HepG2 (cell line): Measurements from ENCODE around the gene ASF1B. TPM values are rescaled to one million over a fixed set of nuclear protein-coding genes. Genes with fewer than 3 reads are reported as not detected.
A peak's percentile ranks its signal among the peaks of the same experiment; 100 is the strongest.

Experiments used
- ATAC-seq: fragments of 200-7000 bp; cut with Tn5 transposase; 3 replicates; pipeline ENCODE4 v1.9.1; 2020; ENCODE audit warnings: mild to moderate bottlenecking, moderate library complexity
- BruUV-seq: library from RNA; stranded (reverse); fragments of 400-500 nt; replicated peaks from 2 replicates; lab custom pipeline; 2021; lab: Mats Ljungman, UMichigan
- CTCF ChIA-PET: fragments of 300-600 bp; formaldehyde crosslinking; extraction: SDS; loops from one replicate; lab custom pipeline; 2021; ENCODE audit warnings: low total read pairs, inconsistent platforms, low intra/inter-chr PET ratio; lab: Yijun Ruan, JAX
- POLR2A ChIA-PET: fragments of 350-600 bp; sonication (Branson Sonifier 250); formaldehyde crosslinking; loops from one replicate; lab custom pipeline; 2020; ENCODE audit warnings: antibody characterized with exemption, inconsistent platforms; lab: Yijun Ruan, JAX
- DNase-seq: peaks from one replicate; pipeline ENCODE4 v3.0.0-alpha.2; 2015; ENCODE audit warnings: low spot score
- FAIRE-seq: peaks from 3 replicates; lab custom pipeline; 2011; peaks lifted over from hg19 to GRCh38; lab: Jason Lieb, UNC
- H2AFZ ChIP-seq: one replicate; pipeline ENCODE4 v1.6.1; 2011; ENCODE audit warnings: low read length, inconsistent platforms
- H3K27ac ChIP-seq: fragments of 300-600 bp; 3 replicates; pipeline ENCODE4 v1.8.0; 2011; ENCODE audit warnings: mixed run types, mild to moderate bottlenecking, mixed read lengths, low read length, inconsistent platforms; ENCODE audit not compliant: insufficient read depth; ENCODE audit errors: extremely low read length
- H3K27me3 ChIP-seq, 2 experiments: fragments of 200-600 bp in 1 of 2; 2 replicates in 1 of 2; 3 replicates in 1 of 2; pipeline versions ENCODE4 v1.6.0 to v1.8.0; 2011; ENCODE audit warnings: low read length in 2 of 2, mild to moderate bottlenecking in 2 of 2, moderate library complexity in 2 of 2, inconsistent platforms in 1 of 2; ENCODE audit not compliant: insufficient read depth in 2 of 2, control insufficient read depth in 1 of 2
- H3K36me3 ChIP-seq, 2 experiments: fragments of 200-600 bp in 1 of 2; replicated peaks in 1 of 2; 2 replicates in 1 of 2; 3 replicates in 1 of 2; pipeline versions ENCODE4 v1.5.1 to v1.8.0; 2011; ENCODE audit warnings: low read length in 2 of 2, inconsistent platforms in 1 of 2; ENCODE audit not compliant: insufficient read depth in 2 of 2, control insufficient read depth in 1 of 2
- H3K4me1 ChIP-seq: 2 replicates; pipeline ENCODE4 v1.5.1; 2012; ENCODE audit warnings: low read length, inconsistent platforms; ENCODE audit not compliant: insufficient read depth
- H3K4me2 ChIP-seq: 2 replicates; pipeline ENCODE4 v1.6.0; 2011; ENCODE audit warnings: low read depth, low read length, inconsistent platforms
- H3K4me3 ChIP-seq, 3 experiments: fragments of 200-600 bp in 1 of 3; sonication (generic), shearing (Covaris generic) in 1 of 3; replicated peaks in 1 of 3; 2 replicates each; pipeline ENCODE4 v1.5.1; 2011 to 2016; ENCODE audit warnings: low read length in 3 of 3, inconsistent platforms in 2 of 3, low read depth in 2 of 3, mild to moderate bottlenecking in 2 of 3, control low read depth in 1 of 3, mixed read lengths in 1 of 3; ENCODE audit not compliant: insufficient read depth in 1 of 3
- H3K79me2 ChIP-seq: one replicate; pipeline ENCODE4 v1.6.1; 2011; ENCODE audit warnings: low read length, inconsistent platforms; ENCODE audit not compliant: insufficient read depth
- H3K9ac ChIP-seq: 2 replicates; pipeline ENCODE4 v1.6.0; 2011; ENCODE audit warnings: mild to moderate bottlenecking, low read depth, low read length, inconsistent platforms; ENCODE audit not compliant: insufficient read depth
- H3K9me3 ChIP-seq: 2 replicates; pipeline ENCODE4 v1.5.1; 2012; ENCODE audit warnings: mild to moderate bottlenecking, low read length
- H4K20me1 ChIP-seq: 2 replicates; pipeline ENCODE4 v1.6.0; 2011; ENCODE audit warnings: inconsistent platforms, mild to moderate bottlenecking, low read length, moderate library complexity; ENCODE audit not compliant: insufficient read depth
- ADNP ChIP-seq: sonication (generic); formaldehyde crosslinking; IDR thresholded peaks from 2 replicates; pipeline ENCODE4 v1.4.0; 2020; ENCODE audit warnings: missing genetic modification reagents
- AGO2 ChIP-seq: fragments of 200-400 bp; formaldehyde crosslinking; optimal IDR thresholded peaks from 2 replicates; pipeline ENCODE3; 2017; ENCODE audit warnings: mild to moderate bottlenecking, low read depth, low read length, moderate library complexity
- HDAC1 ChIP-seq: sonication (generic); formaldehyde crosslinking; IDR thresholded peaks from 2 replicates; pipeline ENCODE4 v1.5.1; 2020; ENCODE audit warnings: mild to moderate bottlenecking, missing genetic modification reagents
- IRF2 ChIP-seq: IDR thresholded peaks from 2 replicates; pipeline ENCODE4 v1.6.1; 2018; ENCODE audit warnings: missing genetic modification reagents, missing compliant biosample characterization
- KDM1A ChIP-seq: IDR thresholded peaks from 2 replicates; pipeline ENCODE4 v1.6.1; 2016; ENCODE audit warnings: missing compliant biosample characterization
- SP1 ChIP-seq, 2 experiments: fragments of 450-650 bp in 1 of 2; sonication (generic) in 1 of 2; formaldehyde crosslinking in 1 of 2; IDR thresholded peaks; 2 replicates each; pipeline versions ENCODE4 v1.4.0 to v1.6.1; 2016 to 2020; ENCODE audit warnings: missing genetic modification reagents in 1 of 2
- XRCC5 ChIP-seq: fragments of 200-400 bp; formaldehyde crosslinking; optimal IDR thresholded peaks from 2 replicates; pipeline ENCODE3; 2017; ENCODE audit warnings: mild to moderate bottlenecking, low read length
- ZMYM2 ChIP-seq: sonication (generic); formaldehyde crosslinking; IDR thresholded peaks from 2 replicates; pipeline ENCODE4 v1.8.0; 2022; ENCODE audit warnings: mild to moderate bottlenecking, missing genetic modification reagents
- ZNF790 ChIP-seq: sonication (generic); formaldehyde crosslinking; IDR thresholded peaks from 2 replicates; pipeline ENCODE4 v1.8.0; 2022; ENCODE audit warnings: missing genetic modification reagents, mild to moderate bottlenecking, borderline replicate concordance
- WGBS: methylation state at CpG from one replicate; pipeline ENCODE4 v1.1.6; 2017; ENCODE audit warnings: low lambda C conversion rate; 5-methylcytosine and 5-hydroxymethylcytosine counted together
- in situ Hi-C: cut with HindIII; loops from 2 replicates; pipeline ENCODE4 v1.10.0; 2017; ENCODE audit warnings: low pct_unique_long_range_greater_than_20kb; ENCODE audit not compliant: extremely low pct_ligation_motif_present
- intact Hi-C: fragments of 100-400 bp; cut with micrococcal nuclease; formaldehyde crosslinking; loops from one replicate; pipeline ENCODE4 v1.10.0; 2022; ENCODE audit not compliant: unreplicated experiment
- polyA plus RNA-seq, 8 experiments: library from polyadenylated mRNA; depleted of rRNA in 3 of 8; stranded (reverse) in 7 of 8; unstranded in 1 of 8; fragments of >200 nt; fragmentation: Illumina TruSeq in 4 of 8; extraction: Trizol in 4 of 8; gene quantifications; 2 replicates each; pipeline versions ENCODE4 v1.2.1 to v1.2.3, GENCODE V29; 2011 to 2016; ENCODE audit warnings: low read depth in 4 of 8, missing spikeins in 1 of 8, mixed read lengths in 1 of 8; ENCODE audit not compliant: insufficient read depth in 1 of 8
- total RNA-seq, 5 experiments: library from RNA; depleted of rRNA; stranded (reverse); fragments of >200 nt; fragmentation: Illumina TruSeq; extraction: Trizol; gene quantifications; 2 replicates each; pipeline ENCODE4 v1.2.3, GENCODE V29; 2016; ENCODE audit warnings: low read depth in 1 of 5
- TF ChIP-seq, protein P1 (sequence below): IDR thresholded peaks from 2 replicates; pipeline ENCODE4 v1.6.1; 2016; ENCODE audit warnings: low read depth, missing genetic modification reagents, missing compliant biosample characterization
- TF ChIP-seq, protein P2 (sequence below): sonication (generic); formaldehyde crosslinking; IDR thresholded peaks from 2 replicates; pipeline ENCODE4 v1.5.0; 2020; ENCODE audit warnings: mild to moderate bottlenecking, missing genetic modification reagents, moderate library complexity

Gene ASF1B
- total and polyA plus RNA-seq, 2 of the 13 experiments (the other 11 are each of a cell fraction or from before 2014, with no cell fraction given), result 18.2 to 24.8 TPM

DNA sequence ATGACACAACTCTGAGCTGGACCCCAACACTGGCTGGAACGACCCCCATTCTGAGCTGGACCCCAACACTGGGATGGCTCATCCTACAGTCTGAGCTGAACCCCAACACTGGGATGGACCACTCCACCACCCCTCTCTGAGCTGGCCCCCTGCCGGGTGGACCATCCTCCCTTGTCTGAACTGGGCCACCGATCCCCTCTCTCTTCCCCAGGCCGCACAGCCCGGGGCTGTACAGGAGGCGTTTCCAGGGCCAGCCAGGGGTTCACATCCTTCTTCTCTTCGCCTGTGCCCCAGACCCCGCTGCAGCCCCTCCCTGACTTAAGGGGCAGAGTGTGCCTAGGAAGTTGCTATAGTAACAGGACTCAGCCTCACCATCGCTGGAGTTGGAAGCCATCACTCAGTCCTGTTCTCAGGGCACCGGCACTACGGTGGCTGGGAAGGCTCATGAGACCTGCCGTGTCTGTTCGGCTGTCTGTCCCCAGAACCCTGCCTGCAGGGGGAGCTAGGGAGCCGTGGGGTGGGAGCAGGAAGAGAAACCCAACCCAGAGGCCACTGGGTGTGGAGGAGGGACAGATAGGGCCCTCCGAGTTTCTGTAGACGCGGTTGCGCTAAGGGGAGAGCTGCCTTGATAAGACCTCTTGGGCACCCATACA, 22.5 kb downstream of the ASF1B start:
- FAIRE-seq, result no peak

More for the DNA sequence above, 22.5 kb downstream of the ASF1B start:
- intact Hi-C loops, result no loop called here
- Histone ChIP-seq H3K4me3 (no peak overlapping the region), H2AFZ (no peak overlapping the region), H3K9me3 (no peaks in the 10 kb centered on the region), H3K9ac (0 out of 2 replicates have a peak overlapping the region, but pooled peaks have one; percentile 4), H3K27ac (peak overlapping the region; percentile 76), H3K36me3 (no peaks in the 10 kb centered on the region), H3K27me3 (no peaks in the 10 kb centered on the region; a peak in 1 of 5 replicates), H3K79me2 (peaks cover 12% of the 10 kb centered on the region), H4K20me1 (no peaks in the 10 kb centered on the region), H3K4me2 (peak overlapping the region; percentile 57; the same call in 1 of the 2 replicates), H3K4me1 (peaks cover 66% of the 10 kb centered on the region)
- TF ChIP-seq XRCC5 (peak; percentile 6), IRF2 (CRISPR knock-in tag) (no peak), KDM1A (0 out of 2 replicates have a peak, but pooled peaks have one; percentile 49), ZMYM2 (CRISPR knock-in tag) (peak; percentile 75; the same call in 1 of the 2 replicates), ADNP (CRISPR knock-in tag) (peak; percentile 60; the same call in 1 of the 2 replicates), SP1 (IDR thresholded peaks at IDR 0.05) (no peak), SP1 (CRISPR knock-in tag; IDR thresholded peaks at IDR 0.05) (no peak), ZNF790 (CRISPR knock-in tag) (peak; percentile 13; the same call in 1 of the 2 replicates), AGO2 (peak; percentile 10), HDAC1 (CRISPR knock-in tag) (0 out of 2 replicates have a peak, but pooled peaks have one; percentile 21)
- TF ChIP-seq, protein P1, sequence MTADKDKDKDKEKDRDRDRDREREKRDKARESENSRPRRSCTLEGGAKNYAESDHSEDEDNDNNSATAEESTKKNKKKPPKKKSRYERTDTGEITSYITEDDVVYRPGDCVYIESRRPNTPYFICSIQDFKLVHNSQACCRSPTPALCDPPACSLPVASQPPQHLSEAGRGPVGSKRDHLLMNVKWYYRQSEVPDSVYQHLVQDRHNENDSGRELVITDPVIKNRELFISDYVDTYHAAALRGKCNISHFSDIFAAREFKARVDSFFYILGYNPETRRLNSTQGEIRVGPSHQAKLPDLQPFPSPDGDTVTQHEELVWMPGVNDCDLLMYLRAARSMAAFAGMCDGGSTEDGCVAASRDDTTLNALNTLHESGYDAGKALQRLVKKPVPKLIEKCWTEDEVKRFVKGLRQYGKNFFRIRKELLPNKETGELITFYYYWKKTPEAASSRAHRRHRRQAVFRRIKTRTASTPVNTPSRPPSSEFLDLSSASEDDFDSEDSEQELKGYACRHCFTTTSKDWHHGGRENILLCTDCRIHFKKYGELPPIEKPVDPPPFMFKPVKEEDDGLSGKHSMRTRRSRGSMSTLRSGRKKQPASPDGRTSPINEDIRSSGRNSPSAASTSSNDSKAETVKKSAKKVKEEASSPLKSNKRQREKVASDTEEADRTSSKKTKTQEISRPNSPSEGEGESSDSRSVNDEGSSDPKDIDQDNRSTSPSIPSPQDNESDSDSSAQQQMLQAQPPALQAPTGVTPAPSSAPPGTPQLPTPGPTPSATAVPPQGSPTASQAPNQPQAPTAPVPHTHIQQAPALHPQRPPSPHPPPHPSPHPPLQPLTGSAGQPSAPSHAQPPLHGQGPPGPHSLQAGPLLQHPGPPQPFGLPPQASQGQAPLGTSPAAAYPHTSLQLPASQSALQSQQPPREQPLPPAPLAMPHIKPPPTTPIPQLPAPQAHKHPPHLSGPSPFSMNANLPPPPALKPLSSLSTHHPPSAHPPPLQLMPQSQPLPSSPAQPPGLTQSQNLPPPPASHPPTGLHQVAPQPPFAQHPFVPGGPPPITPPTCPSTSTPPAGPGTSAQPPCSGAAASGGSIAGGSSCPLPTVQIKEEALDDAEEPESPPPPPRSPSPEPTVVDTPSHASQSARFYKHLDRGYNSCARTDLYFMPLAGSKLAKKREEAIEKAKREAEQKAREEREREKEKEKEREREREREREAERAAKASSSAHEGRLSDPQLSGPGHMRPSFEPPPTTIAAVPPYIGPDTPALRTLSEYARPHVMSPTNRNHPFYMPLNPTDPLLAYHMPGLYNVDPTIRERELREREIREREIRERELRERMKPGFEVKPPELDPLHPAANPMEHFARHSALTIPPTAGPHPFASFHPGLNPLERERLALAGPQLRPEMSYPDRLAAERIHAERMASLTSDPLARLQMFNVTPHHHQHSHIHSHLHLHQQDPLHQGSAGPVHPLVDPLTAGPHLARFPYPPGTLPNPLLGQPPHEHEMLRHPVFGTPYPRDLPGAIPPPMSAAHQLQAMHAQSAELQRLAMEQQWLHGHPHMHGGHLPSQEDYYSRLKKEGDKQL (CRISPR knock-in tag), result no peak
- TF ChIP-seq, protein P2, sequence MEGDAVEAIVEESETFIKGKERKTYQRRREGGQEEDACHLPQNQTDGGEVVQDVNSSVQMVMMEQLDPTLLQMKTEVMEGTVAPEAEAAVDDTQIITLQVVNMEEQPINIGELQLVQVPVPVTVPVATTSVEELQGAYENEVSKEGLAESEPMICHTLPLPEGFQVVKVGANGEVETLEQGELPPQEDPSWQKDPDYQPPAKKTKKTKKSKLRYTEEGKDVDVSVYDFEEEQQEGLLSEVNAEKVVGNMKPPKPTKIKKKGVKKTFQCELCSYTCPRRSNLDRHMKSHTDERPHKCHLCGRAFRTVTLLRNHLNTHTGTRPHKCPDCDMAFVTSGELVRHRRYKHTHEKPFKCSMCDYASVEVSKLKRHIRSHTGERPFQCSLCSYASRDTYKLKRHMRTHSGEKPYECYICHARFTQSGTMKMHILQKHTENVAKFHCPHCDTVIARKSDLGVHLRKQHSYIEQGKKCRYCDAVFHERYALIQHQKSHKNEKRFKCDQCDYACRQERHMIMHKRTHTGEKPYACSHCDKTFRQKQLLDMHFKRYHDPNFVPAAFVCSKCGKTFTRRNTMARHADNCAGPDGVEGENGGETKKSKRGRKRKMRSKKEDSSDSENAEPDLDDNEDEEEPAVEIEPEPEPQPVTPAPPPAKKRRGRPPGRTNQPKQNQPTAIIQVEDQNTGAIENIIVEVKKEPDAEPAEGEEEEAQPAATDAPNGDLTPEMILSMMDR, result peak; percentile 58
- no peak for DNase-seq
- in situ Hi-C loops, result no loop called here
- WGBS, result 97% methylated on average over 14 of the region's 18 CpGs
- CTCF ChIA-PET, result interaction anchor here (0.7 to 1.6 kb wide), 3 partner anchors 16 to 234 kb away, joined by 3 to 7 read pairs (median 3); no protein-coding TSS in a partner anchor
- no peak for ATAC-seq
- POLR2A ChIA-PET, result interaction anchor here (2.8 kb wide), 1 partner anchor 23 kb away, joined by 11 read pairs; the partner anchor contains the start of gene ASF1B
- no TSS peak for BruUV-seq
